DMS114 treated with DMSO at 0.1 percent for 48 hours (cell line): ENCODE measurements around the gene PRSS27.
"Not testable (repeated sequence)": the region's sequence is repeated elsewhere in the genome, so short reads cannot be mapped to it uniquely, and the experiment has no call there.

Source experiments
- DNase-seq: peaks from one replicate; lab custom pipeline; 2025; ENCODE audit not compliant: unreplicated experiment; lab: John Stamatoyannopoulos, UW

Gene PRSS27

DNA sequence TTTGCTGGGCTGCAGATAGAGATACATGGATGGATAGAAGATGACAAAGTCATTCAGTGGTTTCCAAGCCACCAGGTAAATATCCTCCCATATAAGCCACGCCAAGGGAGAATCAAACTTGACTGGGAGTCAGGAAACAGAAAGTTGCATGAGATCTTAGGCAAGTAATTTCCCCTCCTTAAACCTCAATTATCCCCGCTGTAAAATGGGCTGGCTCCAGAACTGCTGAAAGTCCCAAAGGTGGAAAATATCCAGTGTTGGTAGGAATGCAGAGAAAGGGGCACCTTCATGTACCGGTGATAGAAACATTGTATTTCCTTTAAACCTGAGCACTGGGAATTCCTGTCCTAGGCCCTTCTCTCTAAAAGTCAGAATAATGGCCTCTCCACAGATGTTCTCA lies 43.1 kb downstream of the PRSS27 start:
- DNase-seq: not testable (repeated sequence)

DNA sequence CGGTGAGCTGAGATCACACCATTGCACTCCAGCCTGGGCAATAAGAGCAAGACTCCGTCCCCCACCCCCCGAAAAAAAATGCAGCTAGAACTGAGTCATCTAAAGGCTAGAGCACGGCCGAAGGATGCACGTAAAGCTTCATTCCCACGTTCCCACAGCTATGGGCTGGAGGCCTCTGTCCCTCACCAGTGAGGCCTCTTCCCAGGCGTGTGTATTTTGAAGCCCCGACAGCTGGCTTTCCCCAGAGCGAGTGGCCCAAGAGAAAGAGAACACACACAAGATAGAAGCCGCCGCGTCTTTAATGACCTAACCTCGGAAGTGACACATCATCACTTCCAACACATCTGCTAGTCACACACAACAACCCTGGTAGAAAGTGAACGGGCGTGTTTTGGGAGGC lies 44.3 kb downstream of the PRSS27 start:
- DNase-seq: no peak

DNA sequence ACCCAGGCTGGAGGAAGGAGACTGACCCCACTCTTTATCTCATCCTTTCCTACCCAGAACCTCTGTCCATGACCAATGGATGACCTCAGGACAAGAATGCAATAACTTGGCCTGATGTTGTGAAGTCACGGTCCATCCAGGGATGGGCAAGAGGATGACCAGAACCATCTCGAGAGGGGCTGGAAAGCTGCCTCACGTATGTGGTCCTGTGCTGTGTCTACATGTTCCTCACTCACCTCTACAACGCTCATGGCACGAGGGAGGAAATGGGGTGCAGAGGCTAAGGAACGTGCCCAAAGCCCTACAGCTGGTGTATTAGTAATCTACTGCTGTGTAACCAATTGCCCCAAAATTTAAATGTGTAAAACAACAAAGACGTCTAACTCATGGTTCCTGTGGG lies 45.0 kb downstream of the PRSS27 start:
- DNase-seq: no peak

DNA sequence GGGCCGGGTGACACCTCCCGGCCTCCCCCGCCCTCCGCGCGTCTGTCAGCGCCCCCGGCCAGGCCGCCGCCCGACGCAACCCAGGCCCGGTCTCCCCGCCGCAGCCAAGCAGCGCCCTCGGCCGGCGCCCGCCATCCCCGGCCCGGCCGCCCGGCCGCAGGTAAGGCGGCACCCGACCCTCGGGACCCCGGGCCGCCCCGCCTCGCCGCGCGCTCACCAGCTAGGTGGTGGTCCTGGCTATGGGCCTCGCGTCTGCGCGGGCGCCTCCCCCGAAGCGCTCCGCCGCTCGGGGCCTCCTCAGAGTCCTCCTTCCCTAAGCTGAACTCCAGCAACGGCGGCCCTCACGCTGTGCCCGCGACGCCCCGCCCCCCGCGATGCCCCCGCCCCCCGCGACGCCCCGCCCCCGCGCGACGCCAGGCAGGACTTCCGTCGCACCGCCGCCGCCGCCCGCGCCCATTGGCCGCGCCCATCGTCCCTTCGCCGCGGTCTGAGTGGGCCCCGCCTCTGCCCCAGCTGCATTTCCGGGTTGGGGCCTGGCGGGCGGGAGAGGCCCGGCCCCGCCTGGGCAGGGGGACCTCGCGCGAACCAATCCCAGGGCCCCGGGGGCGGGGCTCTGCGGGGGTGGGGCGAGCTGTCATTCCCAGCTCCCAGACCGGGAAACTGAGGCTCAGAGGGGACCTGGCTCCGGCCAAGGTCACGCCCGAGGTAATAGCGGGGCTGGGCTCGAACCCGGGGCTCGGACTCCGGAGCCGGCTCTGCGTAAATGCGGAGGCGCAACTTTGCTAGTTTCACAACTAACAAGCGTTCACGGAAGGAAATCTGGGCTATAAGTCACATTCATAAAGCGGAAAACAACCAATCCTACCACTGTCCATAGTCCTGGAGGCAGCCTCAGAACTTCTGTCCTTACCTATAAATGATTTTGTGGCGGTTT lies 46.7 kb downstream of the PRSS27 start:
- peak; percentile 76 for DNase-seq

DNA sequence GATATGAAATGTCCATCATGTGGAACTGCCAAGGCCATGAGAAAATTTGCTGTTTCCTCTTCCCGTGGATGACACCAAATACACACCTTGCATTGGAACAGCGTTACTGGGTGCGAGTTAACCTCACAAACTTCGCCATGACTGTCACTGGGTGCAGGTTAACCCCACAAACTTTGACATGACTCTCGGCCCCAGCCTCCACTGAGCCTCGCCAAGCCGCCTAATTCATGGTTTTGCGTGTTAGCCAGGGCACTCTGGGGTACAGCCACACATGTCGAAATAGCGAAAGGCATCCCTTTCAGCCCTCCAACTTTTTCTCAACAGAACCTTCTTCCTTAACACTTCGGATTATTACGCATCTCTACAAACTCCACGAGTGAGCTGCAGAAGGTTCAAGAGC lies 48.3 kb downstream of the PRSS27 start:
- no peak for DNase-seq

DNA sequence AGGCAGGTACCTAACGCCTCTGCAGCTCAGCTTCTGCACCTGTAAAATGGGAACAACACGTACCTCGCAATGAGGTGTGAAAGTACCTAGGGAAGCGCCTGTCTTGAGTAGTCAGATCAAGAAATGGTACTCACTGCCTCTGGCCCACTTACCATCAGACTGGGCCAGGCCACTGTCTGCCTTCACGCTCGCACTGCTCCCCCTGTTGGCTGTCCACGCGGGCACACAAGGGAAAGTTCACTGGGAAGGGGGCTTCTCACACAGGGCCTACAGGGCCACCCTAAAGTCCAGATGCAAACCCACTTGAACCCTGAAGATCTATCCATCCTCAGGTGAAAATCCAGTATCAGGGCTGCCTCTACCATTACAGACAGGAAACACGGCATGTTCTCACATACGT lies 48.8 kb downstream of the PRSS27 start:
- DNase-seq: not testable (repeated sequence)

DNA sequence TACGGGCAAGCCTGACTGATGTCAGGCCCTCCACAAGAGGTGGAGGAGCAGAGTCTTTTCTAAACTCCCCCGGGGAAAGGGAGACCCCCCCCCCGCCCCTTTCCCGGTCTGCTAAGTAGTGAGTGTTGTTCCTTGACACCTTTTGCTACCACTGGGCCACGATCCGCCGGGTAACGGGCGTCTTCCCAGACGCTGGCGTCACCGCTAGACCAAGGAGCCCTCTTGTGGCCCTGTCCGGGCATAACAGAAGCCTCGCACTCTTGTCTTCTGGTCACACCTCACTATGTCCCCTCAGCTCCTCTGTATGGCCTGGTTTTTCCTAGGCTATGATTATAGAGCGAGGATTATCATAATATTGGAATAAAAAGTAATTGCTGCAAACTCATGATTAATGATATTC lies 50.0 kb downstream of the PRSS27 start:
- DNase-seq: peak; percentile 25

DNA sequence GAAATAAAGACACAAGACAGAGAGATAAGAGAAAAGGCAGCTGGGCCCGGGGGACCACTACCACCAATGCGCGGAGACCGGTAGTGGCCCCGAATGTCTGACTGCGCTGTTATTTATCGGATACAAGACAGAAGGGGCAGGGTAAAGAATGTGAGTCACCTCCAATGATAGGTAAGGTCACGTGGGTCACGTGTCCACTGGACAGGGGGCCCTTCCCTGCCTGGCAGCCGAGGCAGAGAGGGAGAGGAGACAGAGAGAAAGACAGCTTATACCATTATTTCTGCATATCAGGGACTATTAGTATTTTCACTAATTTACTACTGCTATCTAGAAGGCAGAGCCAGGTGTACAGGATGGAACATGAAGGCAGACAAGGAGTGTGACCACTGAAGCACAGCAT lies 50.4 kb downstream of the PRSS27 start:
- not testable (repeated sequence) for DNase-seq

DNA sequence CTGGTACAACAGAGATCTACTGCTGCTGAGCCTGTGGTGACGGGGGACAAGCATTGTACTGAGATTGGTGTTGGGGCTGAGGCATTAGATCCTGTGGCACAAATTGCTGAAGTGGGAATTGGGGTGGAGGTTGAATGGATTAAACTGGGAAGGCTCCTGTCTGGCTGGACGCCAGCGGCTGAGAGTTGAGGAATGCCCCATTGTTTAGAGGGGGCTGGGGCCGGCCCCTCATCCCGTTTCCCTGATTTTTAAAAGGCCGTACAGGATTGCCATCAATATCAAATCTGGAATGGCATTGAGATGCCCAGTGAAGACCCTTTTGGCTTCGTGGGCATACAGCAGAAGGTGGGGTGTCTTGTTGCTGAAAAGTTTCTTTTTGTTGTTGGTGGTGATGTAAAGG lies 53.4 kb downstream of the PRSS27 start:
- not testable (repeated sequence) for DNase-seq

DNA sequence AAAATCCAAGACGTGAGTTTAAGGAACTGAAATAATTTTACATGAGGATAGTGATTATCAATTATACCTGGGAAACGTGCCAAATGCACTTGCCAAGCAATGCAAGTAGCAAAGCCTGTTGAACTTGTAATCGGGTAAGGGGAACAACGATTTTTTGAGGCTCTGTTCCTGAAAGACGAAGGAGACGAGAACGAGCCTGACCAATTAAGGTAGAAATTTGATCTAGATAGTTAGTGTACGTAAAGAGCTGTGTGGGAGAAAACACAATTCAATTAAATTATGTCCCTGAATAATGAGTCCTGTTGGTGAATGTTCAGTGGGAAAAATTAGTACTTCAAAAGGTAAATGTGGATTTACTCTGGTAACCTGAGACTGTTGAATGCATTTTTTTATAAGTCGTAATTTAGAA lies 55.4 kb downstream of the PRSS27 start:
- no peak for DNase-seq

DNA sequence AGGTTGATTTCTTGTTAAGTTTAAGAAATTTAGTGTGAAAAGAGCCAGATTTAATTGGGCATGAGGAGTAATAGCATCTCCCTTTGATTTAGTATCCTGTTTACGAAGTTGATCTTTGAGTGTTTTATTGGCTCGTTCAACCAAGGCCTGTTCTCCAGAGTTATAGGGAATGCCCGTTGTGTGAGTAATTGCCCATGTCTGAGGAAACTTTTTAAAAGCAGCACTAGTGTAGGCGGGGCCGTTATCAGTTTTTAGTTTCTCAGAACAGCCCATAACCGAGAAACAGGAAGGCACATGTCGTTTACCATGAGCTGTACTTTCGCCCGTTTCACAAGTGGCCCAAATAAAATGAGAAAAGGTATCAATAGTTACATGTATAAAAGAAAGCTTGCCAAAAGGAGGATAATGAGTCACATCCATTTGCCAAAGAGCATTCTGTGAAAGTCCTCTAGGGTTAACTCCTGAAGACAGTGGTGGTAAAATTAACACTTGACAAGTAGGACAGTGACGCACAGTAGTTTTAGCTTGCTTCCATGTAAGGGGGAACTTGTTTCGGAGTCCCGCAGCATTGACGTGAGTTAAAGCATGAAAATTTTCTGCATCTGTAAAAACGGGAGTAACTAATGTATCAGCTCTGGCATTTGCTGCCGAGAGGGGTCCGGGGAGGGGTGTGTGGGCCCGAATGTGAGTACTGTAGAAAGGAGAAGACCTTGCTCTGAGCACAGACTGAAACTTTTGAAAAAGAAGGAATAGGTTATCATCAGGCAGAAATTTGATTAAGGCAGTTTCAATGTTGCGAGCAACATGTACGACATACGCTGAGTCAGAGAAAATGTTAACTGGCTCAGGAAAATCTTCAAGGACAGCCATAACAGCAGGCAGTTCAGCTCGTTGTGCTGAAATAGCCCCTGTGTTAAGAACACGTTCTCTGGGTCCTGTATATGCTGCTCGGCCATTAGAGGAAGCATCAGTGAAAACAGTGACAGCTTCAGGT lies 56.2 kb downstream of the PRSS27 start:
- no peak for DNase-seq
